SU-DHL-6 (cell line): ENCODE measurements around the gene NAA35.

ENCODE experiments used
- EZH2phosphoT487 ChIP-seq: fragments of 200-600 bp; sonication (generic), shearing (Covaris generic); conservative IDR thresholded peaks from 2 replicates; pipeline ENCODE4 v1.6.1; 2018; ENCODE audit warnings: mild to moderate bottlenecking, antibody characterized with exemption, low read length, moderate library complexity, mixed read lengths
- TF ChIP-seq, protein P1 (sequence below): fragments of 200-600 bp; sonication (generic); IDR thresholded peaks from one replicate; pipeline ENCODE4 v1.5.1; 2017; ENCODE audit warnings: antibody characterized with exemption, mild to moderate bottlenecking, low read length, moderate library complexity; ENCODE audit not compliant: insufficient read depth, poor library complexity, severe bottlenecking

DNA sequence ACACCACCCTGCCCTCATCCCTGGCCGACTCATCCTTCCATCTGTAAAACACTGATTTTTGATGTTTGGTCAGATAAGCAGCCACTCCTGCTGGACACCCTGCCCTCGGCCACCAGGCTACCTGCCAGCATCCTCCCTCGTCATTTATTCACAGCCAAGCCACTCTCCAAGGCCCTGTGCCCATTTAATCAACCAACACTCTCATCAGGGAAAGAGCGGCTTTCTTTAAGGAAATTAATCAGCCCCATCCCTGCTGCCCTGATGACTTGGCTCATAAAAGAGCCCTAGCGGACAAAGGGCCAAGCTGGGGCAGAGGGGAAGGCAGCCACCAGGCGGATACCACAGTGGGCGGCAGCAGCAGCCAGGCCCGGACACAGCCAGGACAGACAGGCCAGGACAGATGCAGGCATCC is 106.0 kb downstream of the NAA35 start:
- TF ChIP-seq, protein P1, sequence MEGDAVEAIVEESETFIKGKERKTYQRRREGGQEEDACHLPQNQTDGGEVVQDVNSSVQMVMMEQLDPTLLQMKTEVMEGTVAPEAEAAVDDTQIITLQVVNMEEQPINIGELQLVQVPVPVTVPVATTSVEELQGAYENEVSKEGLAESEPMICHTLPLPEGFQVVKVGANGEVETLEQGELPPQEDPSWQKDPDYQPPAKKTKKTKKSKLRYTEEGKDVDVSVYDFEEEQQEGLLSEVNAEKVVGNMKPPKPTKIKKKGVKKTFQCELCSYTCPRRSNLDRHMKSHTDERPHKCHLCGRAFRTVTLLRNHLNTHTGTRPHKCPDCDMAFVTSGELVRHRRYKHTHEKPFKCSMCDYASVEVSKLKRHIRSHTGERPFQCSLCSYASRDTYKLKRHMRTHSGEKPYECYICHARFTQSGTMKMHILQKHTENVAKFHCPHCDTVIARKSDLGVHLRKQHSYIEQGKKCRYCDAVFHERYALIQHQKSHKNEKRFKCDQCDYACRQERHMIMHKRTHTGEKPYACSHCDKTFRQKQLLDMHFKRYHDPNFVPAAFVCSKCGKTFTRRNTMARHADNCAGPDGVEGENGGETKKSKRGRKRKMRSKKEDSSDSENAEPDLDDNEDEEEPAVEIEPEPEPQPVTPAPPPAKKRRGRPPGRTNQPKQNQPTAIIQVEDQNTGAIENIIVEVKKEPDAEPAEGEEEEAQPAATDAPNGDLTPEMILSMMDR, result no peak
- TF ChIP-seq EZH2phosphoT487, result no peak
